GM19328 (cell line): Measurements from ENCODE around the gene LDOC1.
"Not testable (repeated sequence)": the region's sequence is repeated elsewhere in the genome, so short reads cannot be mapped to it uniquely, and the experiment has no call there.

Source experiments
- ATAC-seq: cut with Tn5 transposase; IDR thresholded peaks from one replicate; pipeline ENCODE4 v1.9.1; 2021; ENCODE audit warnings: mild to moderate bottlenecking, moderate library complexity; ENCODE audit not compliant: unreplicated experiment

LDOC1 gene

DNA sequence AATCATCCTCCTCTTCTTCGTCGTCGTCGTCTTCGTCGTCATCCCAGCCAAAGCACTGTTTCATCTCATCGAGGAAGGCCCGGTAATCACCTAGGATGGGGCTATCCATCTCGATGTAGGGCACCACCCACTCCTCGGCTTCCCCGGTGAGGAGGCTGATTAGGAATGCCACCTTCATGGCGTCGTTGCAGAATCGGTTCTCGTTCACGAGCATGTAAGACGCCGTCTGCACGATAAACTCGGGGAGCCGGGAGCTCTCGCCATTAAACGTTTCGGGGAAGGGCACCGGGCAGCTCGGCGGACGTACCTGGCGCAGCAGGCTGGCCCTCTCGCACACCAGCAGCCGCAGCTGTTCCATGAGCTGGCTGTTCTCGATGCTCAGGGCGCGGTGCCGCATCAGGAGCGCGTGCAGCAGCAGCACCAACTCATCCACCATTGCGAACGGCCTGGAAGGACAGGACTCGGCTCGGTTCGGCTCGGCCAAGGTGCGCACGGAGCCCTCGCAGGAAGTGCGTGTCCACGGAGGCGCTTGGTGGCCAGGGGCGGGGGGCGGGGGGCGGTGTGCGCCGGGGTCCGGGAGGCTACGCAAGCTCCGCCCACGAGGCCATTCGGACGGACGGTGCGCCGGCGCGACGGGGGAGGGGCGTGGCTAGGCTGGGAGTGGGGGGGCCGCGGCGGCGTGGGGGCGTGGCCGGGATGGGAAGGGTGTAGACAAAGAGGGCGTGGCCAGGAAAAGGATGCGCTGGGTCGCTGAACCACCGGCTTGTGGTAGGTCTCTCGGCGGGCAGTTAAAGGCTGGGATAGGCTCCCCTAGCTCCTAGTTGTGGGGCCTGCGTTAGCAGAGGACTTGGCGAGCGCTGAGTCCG lies at the start of gene LDOC1:
Gene LDOC1 (minus strand): TSS at position 544 of the 866 bp plus-strand sequence. CDS start 108 bp downstream, at position 436.
- ATAC-seq = no peak

DNA sequence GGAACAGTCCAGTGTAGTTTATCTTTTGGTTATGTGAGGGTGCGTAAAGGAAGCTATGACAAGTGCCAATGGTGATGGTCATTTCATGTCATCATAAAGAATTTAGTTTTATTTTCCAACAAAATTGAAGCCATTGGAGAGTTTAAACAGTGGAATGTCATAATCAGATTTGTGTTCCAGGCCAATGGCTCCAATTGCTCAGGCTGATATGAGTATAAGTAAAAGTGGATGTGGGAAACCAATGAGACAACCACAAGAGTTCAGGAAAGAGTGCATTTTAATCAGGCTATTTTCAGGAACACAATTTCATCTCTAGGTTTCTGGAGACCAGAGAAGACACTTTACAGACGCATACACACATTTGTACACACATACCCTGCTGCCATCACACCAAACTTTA lies 44.7 kb upstream of the LDOC1 start:
- no peak for ATAC-seq

DNA sequence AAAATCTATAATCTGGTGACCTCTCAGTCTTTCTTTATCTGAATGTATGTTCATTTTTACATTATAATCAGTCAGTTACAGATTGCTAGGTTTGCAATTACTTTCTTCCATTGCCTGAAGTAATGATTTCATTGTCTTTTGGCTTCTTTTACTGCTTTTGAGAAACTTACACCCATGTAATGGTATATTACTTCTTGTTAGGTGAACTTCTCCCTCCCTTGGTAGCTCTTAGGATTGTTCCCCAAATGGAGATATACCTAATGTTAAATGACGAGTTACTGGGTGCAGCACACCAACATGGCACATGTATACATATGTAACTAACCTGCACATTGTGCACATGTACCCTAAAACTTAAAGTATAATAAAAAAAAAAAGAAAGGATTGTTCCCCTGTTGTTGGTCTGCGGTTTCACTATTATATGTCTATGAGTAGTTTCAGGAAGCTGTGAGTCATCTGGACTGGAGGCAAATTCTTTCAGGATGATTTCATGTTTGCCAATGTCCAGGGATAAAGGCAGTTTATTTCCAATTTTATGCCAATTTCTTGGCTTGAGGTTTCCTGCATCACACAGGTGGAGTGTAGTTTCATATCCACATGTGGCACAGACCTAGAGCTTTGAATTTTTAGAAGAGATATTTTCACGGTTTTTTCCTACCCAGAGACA lies 43.5 kb upstream of the LDOC1 start:
- no peak for ATAC-seq

DNA sequence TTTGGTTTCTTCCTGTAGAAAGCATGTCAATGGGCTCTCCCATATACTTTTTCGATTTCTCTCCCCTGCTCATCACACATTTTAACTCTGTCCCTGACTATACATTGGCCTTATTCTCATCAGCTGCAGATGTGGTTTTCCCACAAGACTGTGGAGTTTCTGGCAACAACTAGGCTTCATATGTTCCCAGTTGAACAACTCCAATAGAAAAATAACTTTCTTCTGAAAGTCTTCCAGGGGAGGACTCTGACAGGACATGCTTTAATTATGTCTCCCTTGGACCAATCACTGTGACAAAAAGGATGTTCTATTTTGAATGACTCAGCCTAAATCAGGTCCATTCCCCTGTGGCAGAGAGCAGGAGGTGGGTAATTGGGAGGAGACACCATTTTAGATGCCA lies 37.3 kb upstream of the LDOC1 start:
- no peak for ATAC-seq

DNA sequence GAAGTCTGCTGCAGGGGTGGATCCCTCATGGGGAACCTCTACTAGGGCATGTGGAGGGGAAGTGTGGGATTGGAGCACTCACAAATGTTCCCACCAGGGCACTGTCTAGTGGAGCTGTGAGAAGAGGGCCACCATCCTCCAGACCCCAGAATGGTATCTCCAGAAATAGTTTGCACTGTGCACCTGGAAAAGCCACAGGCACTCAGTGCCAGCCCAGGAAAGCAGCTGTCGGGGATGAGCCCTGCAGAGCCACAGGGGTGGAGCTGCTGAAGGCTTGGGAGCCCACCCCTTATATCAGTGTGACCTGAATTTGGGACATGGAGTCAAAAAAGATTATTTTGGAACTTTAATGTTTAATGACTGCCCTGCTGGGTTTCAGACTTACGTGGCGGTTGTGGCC lies 25.0 kb upstream of the LDOC1 start:
- no peak for ATAC-seq

DNA sequence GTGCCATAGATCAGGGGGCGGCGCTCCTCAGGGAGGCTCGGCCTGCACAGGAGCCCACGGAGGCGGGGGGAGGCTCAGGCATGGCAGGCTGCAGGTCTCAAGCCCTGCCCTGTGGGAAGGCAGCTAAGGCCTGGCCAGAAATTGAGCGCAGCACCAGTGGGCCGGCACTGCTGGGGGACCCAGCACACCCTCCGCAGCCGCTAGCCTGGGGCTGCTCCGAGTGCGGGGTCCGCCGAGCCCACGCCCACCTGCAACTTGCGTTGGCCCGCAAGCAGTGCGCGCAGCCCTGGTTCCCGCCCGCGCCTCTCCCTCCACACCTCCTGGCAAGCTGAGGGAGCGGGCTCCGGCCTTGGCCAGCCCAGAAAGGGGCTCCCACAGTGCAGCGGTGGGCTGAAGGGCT lies 11.6 kb upstream of the LDOC1 start:
- not testable (repeated sequence) for ATAC-seq

DNA sequence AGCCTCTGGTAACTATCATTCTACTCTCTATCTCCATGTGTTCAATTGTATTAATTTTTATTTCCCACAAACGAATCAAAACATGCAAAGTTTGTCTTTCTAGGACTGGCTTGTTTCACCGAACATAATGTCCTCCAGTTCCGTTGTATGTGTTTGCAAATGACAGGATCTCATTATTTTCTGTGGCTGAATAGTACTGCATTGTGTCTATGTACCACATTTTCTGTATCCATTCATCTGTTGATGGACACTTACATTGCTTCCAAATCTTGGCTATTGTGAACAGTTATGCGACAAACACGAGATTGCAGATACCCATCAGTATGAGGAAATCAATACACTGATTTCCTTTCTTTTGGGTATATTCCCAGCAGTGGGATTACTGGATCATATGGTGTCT lies 8.4 kb upstream of the LDOC1 start:
- ATAC-seq = no peak

DNA sequence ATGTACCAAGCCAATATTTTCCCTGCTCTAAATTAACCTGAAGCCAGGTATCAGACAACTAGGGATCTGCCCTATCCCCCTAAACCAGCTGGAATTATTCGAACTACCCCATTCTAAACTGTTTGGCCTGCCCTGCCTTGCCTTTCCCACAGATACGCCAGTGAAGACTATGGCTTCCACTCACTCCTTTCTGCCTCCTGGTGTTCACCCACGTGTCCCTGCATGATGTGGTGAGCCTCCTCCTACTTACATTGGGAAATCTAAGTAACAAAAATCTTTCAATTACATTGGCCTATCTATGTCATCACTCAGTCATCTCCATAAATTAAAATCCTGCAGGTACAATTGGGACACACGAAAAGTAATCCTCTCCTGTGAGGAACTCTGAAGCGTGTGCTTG lies 6.1 kb upstream of the LDOC1 start:
- no peak for ATAC-seq

DNA sequence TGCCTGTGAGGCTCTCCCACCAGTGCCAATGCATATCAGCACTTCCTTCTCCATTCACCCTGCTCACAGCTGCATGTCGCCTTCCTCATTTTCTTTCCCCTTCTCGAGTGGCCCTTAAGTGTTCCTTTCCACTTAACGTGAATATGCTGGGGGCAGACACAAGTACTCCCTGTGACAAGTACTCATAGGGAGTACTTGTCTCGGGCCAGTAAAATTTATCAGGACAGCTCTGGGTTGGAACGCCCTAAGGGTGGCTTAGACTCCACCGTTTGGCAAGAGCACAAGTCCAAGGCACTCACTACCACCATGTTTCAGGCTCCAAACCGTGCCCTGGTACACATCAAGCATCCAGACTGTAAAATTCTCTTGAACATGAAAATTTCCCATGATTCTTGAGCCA lies 3.9 kb upstream of the LDOC1 start:
- no peak for ATAC-seq

DNA sequence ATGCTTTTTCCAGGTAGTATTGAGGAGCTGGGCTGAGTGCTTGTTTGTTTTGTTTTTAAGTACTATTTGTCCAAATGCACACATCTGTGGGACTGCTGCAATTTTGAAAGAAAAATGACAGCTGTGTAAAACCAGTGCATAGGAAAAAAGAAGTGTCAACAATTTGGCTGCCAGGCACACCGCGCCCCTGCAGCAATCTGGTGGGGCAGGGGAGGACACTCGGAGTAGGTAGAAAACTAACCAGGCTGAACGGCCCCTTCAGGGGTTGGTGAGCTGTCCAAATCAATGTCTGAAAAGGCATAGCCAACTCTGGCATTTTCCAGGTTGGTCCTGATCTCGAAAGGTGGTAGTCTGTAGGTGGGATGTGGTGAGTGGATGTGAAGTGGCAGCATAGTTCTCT lies 1.1 kb downstream of the LDOC1 start:
- no peak for ATAC-seq

DNA sequence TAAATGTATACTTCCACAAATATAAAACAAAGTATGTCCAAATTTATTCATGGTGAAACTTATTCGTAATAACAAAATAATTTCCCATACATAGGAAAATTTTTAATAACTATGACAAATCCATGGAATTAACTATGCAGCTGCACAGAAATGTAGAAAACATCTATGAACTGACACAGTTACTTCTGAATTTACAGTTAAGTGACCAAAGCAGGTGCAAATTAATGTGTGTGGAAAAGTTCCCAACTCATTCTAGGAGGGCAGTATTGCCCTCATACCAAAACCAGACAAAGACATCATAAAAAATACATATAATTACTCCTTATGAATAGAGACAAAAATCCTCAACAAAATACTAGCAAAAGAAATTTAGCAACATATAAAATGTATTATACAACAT lies 12.5 kb downstream of the LDOC1 start:
- no peak for ATAC-seq

DNA sequence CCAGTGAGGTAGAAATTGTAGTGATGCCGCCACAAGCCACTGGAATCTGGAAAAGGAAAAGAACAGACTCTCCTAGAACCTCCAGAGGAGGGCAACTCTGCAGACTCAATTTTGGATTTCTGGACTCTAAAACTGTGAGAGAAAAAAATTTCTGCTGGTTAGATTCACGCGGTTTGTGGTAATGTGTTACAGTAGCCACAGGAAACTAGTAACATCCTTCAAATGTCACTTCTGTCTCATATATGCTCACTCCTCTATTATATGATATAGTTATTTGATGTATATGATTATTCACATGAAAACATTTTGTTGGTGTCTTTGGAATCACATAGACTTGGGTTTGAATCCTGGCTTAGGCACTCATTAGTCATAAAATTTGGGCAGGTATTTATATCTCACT lies 18.8 kb downstream of the LDOC1 start:
- ATAC-seq = no peak

DNA sequence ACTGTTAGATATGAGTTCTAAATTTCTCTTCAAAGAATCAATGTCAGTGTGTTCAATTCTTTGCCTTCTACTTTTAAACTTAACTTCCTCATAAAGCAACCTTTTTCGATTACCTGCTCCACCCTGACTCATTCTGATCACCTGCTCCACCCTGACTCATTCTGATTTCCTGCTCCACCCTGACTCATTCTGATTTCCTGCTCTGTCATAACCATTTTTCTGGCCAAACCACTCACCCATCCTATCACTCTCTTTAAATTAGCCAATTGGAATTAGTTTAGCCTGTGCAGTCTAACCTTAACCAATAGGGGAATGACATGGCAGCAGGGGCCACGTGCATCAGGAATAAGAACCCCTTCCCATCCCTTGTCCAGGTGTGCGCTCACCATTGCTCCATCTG lies 21.7 kb downstream of the LDOC1 start:
- not testable (repeated sequence) for ATAC-seq

DNA sequence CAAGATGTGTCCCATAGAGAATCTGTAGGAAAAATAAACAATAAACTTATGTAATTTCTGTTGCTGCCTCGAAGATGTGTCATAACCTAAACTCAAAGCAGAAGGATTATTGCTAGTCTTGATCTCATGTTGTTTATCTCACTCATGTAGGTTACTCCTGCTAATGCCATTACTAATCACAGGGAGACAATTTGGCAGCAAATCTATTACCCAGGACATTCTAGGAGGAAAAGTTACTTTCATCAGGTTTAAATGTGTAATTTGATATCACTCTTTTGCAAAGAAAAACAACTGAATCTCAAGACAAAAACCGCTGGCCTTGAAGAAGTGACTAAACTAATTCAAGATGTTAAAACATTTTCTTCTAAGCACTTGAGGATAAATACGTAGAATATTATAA lies 34.0 kb downstream of the LDOC1 start:
- ATAC-seq = no peak

DNA sequence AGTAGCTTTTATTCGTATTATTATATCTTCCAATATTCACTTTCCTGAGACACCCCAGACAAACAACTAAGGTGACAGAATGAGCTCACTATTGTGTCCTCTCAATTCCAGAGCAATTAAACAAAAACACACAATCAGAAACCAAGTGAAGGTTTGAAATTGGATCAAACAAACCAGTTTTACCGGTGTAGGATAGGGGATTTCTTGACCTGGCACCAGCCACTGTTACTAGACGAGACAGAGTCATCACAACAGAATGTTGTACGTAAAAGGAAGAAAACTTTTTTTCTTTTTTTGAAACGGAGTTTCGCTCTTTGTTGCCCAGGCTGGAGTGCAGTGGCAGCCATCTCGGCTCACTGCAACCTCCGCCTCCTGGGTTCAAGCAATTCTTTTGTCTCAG lies 43.7 kb downstream of the LDOC1 start:
- ATAC-seq = no peak

DNA sequence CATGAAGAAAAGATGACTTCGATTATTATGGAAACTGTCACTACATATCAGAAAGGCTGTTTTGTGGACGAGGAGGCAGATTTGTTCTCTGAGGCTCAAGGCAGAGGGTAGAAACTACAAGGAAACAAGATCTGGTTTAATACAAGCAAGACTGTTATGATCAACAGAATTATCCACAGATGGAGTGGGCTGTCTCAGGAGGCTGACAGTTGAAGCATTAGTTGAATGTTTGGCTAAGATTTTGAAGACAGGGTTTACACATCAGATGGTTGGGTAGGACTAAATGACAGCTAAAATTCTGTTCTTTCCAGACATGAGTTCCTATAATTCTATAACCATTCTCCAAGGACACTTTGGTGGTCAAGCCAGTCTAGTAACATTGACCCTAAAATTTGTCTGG lies 49.8 kb downstream of the LDOC1 start:
- ATAC-seq = no peak
